ENCODE measurements around the gene PSMB10. TPM values are rescaled to one million over a fixed set of nuclear protein-coding genes. Genes with fewer than 3 reads are reported as not detected.

The PSMB10 gene
- total and polyA plus RNA-seq, 2 experiments from 2014 or later = 26.7 to 53.2 TPM

GRCh38 chr16:67910158-67910557 lies 26.5 kb downstream of the PSMB10 start:
- Histone ChIP-seq H3K36me3 (peaks cover 8% of the 10 kb centered on the region), H3K4me3 (no peak overlapping the region), H3K4me1 (ENCODE audit: low read depth) (no peaks in the 10 kb centered on the region), H3K9me3 (ENCODE audit: low read depth) (no peaks in the 10 kb centered on the region), H3K27me3 (no peaks in the 10 kb centered on the region), H3K27ac (no peak overlapping the region)
- peak in 1 of 2 donors; percentile 48 for DNase-seq (ENCODE audit: low read depth in 1 of 2, low spot score in 1 of 2)
- no peak for TF ChIP-seq CTCF (IDR thresholded peaks at IDR 0.05; ENCODE audit: low read depth, low read length)

- TF ChIP-seq CTCF (IDR thresholded peaks at IDR 0.05; ENCODE audit: low read depth, low read length) = no peak
- Histone ChIP-seq H3K4me3 (no peak overlapping the region), H3K9me3 (ENCODE audit: low read depth) (no peaks in the 10 kb centered on the region), H3K36me3 (peaks cover 8% of the 10 kb centered on the region), H3K27ac (no peak overlapping the region), H3K27me3 (no peaks in the 10 kb centered on the region), H3K4me1 (ENCODE audit: low read depth) (no peaks in the 10 kb centered on the region)
- no peak for DNase-seq (ENCODE audit: low read depth in 1 of 2, low spot score in 1 of 2)
Measured at GRCh38 chr16:67909056-67909742, 27.5 kb downstream of the PSMB10 start.

GRCh38 chr16:67907397-67908180 lies 29.1 kb downstream of the PSMB10 start:
- TF ChIP-seq CTCF (IDR thresholded peaks at IDR 0.05; ENCODE audit: low read depth, low read length) = no peak
- H3K27ac ChIP-seq = no peak overlapping the region
- no peaks in the 10 kb centered on the region for H3K4me1 ChIP-seq (ENCODE audit: low read depth)
- no peak overlapping the region for H3K4me3 ChIP-seq
- H3K36me3 ChIP-seq = peaks cover 8% of the 10 kb centered on the region
- H3K9me3 ChIP-seq (ENCODE audit: low read depth) = no peaks in the 10 kb centered on the region
- H3K27me3 ChIP-seq = no peaks in the 10 kb centered on the region
- DNase-seq (ENCODE audit: low read depth in 1 of 2, low spot score in 1 of 2) = no peak

GRCh38 chr16:67902831-67903230 lies 33.8 kb downstream of the PSMB10 start:
- no peaks in the 10 kb centered on the region for H3K36me3 ChIP-seq
- no peak overlapping the region for H3K27ac ChIP-seq
- TF ChIP-seq CTCF (IDR thresholded peaks at IDR 0.05; ENCODE audit: low read depth, low read length) = no peak
- H3K4me1 ChIP-seq (ENCODE audit: low read depth) = peaks cover 10% of the 10 kb centered on the region
- no peaks in the 10 kb centered on the region for H3K27me3 ChIP-seq
- DNase-seq (ENCODE audit: low read depth in 1 of 2, low spot score in 1 of 2) = no peak
- no peaks in the 10 kb centered on the region for H3K9me3 ChIP-seq (ENCODE audit: low read depth)
- no peak overlapping the region for H3K4me3 ChIP-seq

GRCh38 chr16:67901734-67902133 lies 34.9 kb downstream of the PSMB10 start:
- H3K4me3 ChIP-seq = no peak overlapping the region
- no peak for DNase-seq (ENCODE audit: low read depth in 1 of 2, low spot score in 1 of 2)
- H3K4me1 ChIP-seq (ENCODE audit: low read depth) = peaks cover 10% of the 10 kb centered on the region
- no peaks in the 10 kb centered on the region for H3K27me3 ChIP-seq
- no peaks in the 10 kb centered on the region for H3K36me3 ChIP-seq
- H3K9me3 ChIP-seq (ENCODE audit: low read depth) = no peaks in the 10 kb centered on the region
- no peak for TF ChIP-seq CTCF (IDR thresholded peaks at IDR 0.05; ENCODE audit: low read depth, low read length)
- no peak overlapping the region for H3K27ac ChIP-seq
